H1 (cell line): Measurements from ENCODE around the gene SMARCAL1. TPM values are rescaled to one million over a fixed set of nuclear protein-coding genes. Genes with fewer than 3 reads are reported as not detected.
"Not testable (repeated sequence)": the region's sequence is repeated elsewhere in the genome, so short reads cannot be mapped to it uniquely, and the experiment has no call there.

Experiments used
- CTCF ChIA-PET: fragments of 300-600 bp; sonication (Branson Sonifier 250); formaldehyde crosslinking; loops from one replicate; lab custom pipeline; 2021; ENCODE audit not compliant: partially characterized antibody; lab: Charles Lee
- POLR2A ChIA-PET: fragments of 300-600 bp; sonication (Branson Sonifier 250); formaldehyde crosslinking; loops from one replicate; lab custom pipeline; 2021; ENCODE audit warnings: inconsistent platforms; ENCODE audit not compliant: partially characterized antibody; lab: Charles Lee
- DNase-seq, 2 experiments: peaks; one replicate each; pipeline versions ENCODE4 v3.0.0 to v3.0.0-alpha.2; 2010 to 2022; ENCODE audit warnings: low spot score in 2 of 2, low read depth in 1 of 2, mixed read lengths in 1 of 2
- FAIRE-seq: peaks from 2 replicates; lab custom pipeline; 2011; peaks lifted over from hg19 to GRCh38; lab: Jason Lieb, UNC
- H2AFZ ChIP-seq: 2 replicates; pipeline ENCODE4 v1.8.1; 2012; ENCODE audit warnings: low read length, inconsistent platforms
- H2AK5ac ChIP-seq: 2 replicates; pipeline ENCODE4 v1.6.1; 2013; ENCODE audit warnings: low read depth, low read length
- H2BK120ac ChIP-seq: replicated peaks from 2 replicates; pipeline ENCODE3; 2013; ENCODE audit warnings: low read depth, low read length, inconsistent platforms
- H2BK12ac ChIP-seq: 2 replicates; pipeline ENCODE4 v1.6.1; 2013; ENCODE audit warnings: low read depth, low read length
- H2BK15ac ChIP-seq: 2 replicates; pipeline ENCODE4 v1.6.1; 2013; ENCODE audit warnings: low read length
- H2BK20ac ChIP-seq: 2 replicates; pipeline ENCODE4 v1.6.1; 2013; ENCODE audit warnings: low read length
- H2BK5ac ChIP-seq: 2 replicates; pipeline ENCODE4 v1.6.1; 2013; ENCODE audit warnings: low read depth, low read length
- H3K14ac ChIP-seq: 2 replicates; pipeline ENCODE4 v1.6.1; 2013; ENCODE audit warnings: inconsistent platforms; ENCODE audit not compliant: insufficient read length
- H3K18ac ChIP-seq: 2 replicates; pipeline ENCODE4 v1.6.1; 2013; ENCODE audit warnings: low read length; ENCODE audit errors: extremely low read depth
- H3K23ac ChIP-seq: 2 replicates; pipeline ENCODE4 v1.6.1; 2013; ENCODE audit warnings: inconsistent platforms; ENCODE audit not compliant: insufficient read length
- H3K23me2 ChIP-seq: 2 replicates; pipeline ENCODE4 v1.6.1; 2013; ENCODE audit warnings: low read depth, low read length
- H3K27ac ChIP-seq: 2 replicates; pipeline ENCODE4 v1.6.1; 2011; ENCODE audit warnings: low read depth, low read length, inconsistent platforms
- H3K27me3 ChIP-seq, 4 experiments: replicated peaks in 1 of 4; 1 replicate in 1 of 4; 2 replicates in 3 of 4; pipeline versions ENCODE4 v1.6.1 to v1.8.1; 2011 to 2013; ENCODE audit warnings: low read length in 3 of 4, mild to moderate bottlenecking in 3 of 4, inconsistent platforms in 2 of 4, mixed read lengths in 2 of 4, moderate library complexity in 1 of 4; ENCODE audit not compliant: control insufficient read depth in 3 of 4, insufficient read depth in 3 of 4; ENCODE audit errors: extremely low read depth in 1 of 4
- H3K36me3 ChIP-seq, 4 experiments: 2 replicates each; pipeline versions ENCODE4 v1.6.1 to v1.8.1; 2011 to 2013; ENCODE audit warnings: mild to moderate bottlenecking in 4 of 4, low read length in 3 of 4, moderate library complexity in 2 of 4, control low read depth in 1 of 4, inconsistent platforms in 1 of 4; ENCODE audit not compliant: insufficient read depth in 4 of 4, control insufficient read depth in 2 of 4
- H3K4ac ChIP-seq: replicated peaks from 2 replicates; pipeline ENCODE3; 2013; ENCODE audit warnings: low read length, low read depth, mixed read lengths, inconsistent platforms; ENCODE audit not compliant: insufficient read length
- H3K4me1 ChIP-seq, 4 experiments: replicated peaks in 1 of 4; 1 replicate in 1 of 4; 2 replicates in 3 of 4; pipeline versions ENCODE4 v1.6.1 to v1.8.1; 2011 to 2013; ENCODE audit warnings: low read length in 3 of 4, inconsistent platforms in 2 of 4, mixed read lengths in 1 of 4; ENCODE audit not compliant: insufficient read depth in 4 of 4, control insufficient read depth in 3 of 4
- H3K4me2 ChIP-seq, 2 experiments: 2 replicates each; pipeline versions ENCODE4 v1.6.1 to v1.8.1; 2011 to 2013; ENCODE audit warnings: low read depth in 2 of 2, low read length in 2 of 2, control low read depth in 1 of 2, inconsistent platforms in 1 of 2, mild to moderate bottlenecking in 1 of 2; ENCODE audit not compliant: insufficient read depth in 1 of 2
- H3K4me3 ChIP-seq, 4 experiments: fragments of 200-600, 300-600 bp in 1 of 4; sonication (generic), shearing (Covaris generic), sonication (Bioruptor Twin) in 1 of 4; 2 replicates each; pipeline versions ENCODE4 v1.5.1 to v1.8.1; 2011 to 2016; ENCODE audit warnings: low read length in 4 of 4, low read depth in 3 of 4, control low read depth in 2 of 4, inconsistent platforms in 2 of 4, mild to moderate bottlenecking in 2 of 4, mixed read lengths in 1 of 4, moderate library complexity in 1 of 4; ENCODE audit not compliant: insufficient read depth in 2 of 4; ENCODE audit errors: extremely low read depth in 1 of 4
- H3K56ac ChIP-seq: replicated peaks from 2 replicates; pipeline ENCODE3; 2013; ENCODE audit warnings: low read depth, mild to moderate bottlenecking, mixed read lengths, low read length, inconsistent platforms; ENCODE audit not compliant: insufficient read length
- H3K79me1 ChIP-seq: 2 replicates; pipeline ENCODE4 v1.6.1; 2013; ENCODE audit warnings: low read depth, low read length, control low read depth
- H3K79me2 ChIP-seq, 2 experiments: 2 replicates each; pipeline versions ENCODE4 v1.6.1 to v1.8.1; 2012 to 2013; ENCODE audit warnings: low read length in 2 of 2, mild to moderate bottlenecking in 2 of 2, inconsistent platforms in 1 of 2; ENCODE audit not compliant: insufficient read depth in 2 of 2, control insufficient read depth in 1 of 2
- H3K9ac ChIP-seq, 4 experiments: replicated peaks in 1 of 4; 1 replicate in 1 of 4; 2 replicates in 3 of 4; pipeline versions ENCODE4 v1.6.1 to v1.8.1; 2011 to 2013; ENCODE audit warnings: low read depth in 3 of 4, low read length in 3 of 4, control low read depth in 2 of 4, mild to moderate bottlenecking in 2 of 4, moderate library complexity in 2 of 4, inconsistent platforms in 1 of 4; ENCODE audit errors: extremely low read depth in 1 of 4
- H3K9me3 ChIP-seq, 2 experiments: 2 replicates each; pipeline versions ENCODE4 v1.6.1 to v1.8.1; 2012 to 2013; ENCODE audit warnings: mild to moderate bottlenecking in 2 of 2, moderate library complexity in 2 of 2, control low read depth in 1 of 2, inconsistent platforms in 1 of 2, low read depth in 1 of 2, low read length in 1 of 2, mixed read lengths in 1 of 2; ENCODE audit not compliant: insufficient read depth in 2 of 2
- H4K20me1 ChIP-seq, 2 experiments: replicated peaks in 1 of 2; 2 replicates each; pipeline versions ENCODE3 to v1.8.1; 2011 to 2013; ENCODE audit warnings: inconsistent platforms in 2 of 2, low read length in 2 of 2, mild to moderate bottlenecking in 1 of 2; ENCODE audit not compliant: insufficient read depth in 2 of 2, control insufficient read depth in 1 of 2
- H4K5ac ChIP-seq: 2 replicates; pipeline ENCODE4 v1.6.1; 2013; ENCODE audit warnings: low read length, low read depth, mixed read lengths, inconsistent platforms; ENCODE audit not compliant: insufficient read length
- H4K8ac ChIP-seq: 2 replicates; pipeline ENCODE4 v1.8.0; 2013; ENCODE audit warnings: mild to moderate bottlenecking, moderate library complexity, low read length, inconsistent platforms; ENCODE audit not compliant: insufficient read depth; ENCODE audit errors: extremely low read depth
- H4K91ac ChIP-seq: replicated peaks from 2 replicates; pipeline ENCODE3; 2013; ENCODE audit warnings: low read length, mixed read lengths, inconsistent platforms; ENCODE audit not compliant: insufficient read length
- WGBS, 2 experiments: shearing (Covaris generic) in 1 of 2; methylation state at CpG; one replicate each; pipeline versions ENCODE4 v1.1.6 to v1.1.7; 2013 to 2015; ENCODE audit warnings: low lambda C conversion rate in 2 of 2, mixed read lengths in 2 of 2, inconsistent platforms in 1 of 2, low coverage in 1 of 2, missing lambda C conversion rate in 1 of 2; ENCODE audit not compliant: insufficient replicate concordance in 2 of 2, insufficient coverage in 1 of 2, insufficient read length in 1 of 2; ENCODE audit errors: extremely low coverage in 1 of 2, missing lambda C conversion rate in 1 of 2; 5-methylcytosine and 5-hydroxymethylcytosine counted together
- polyA plus RNA-seq, 7 experiments: library from polyadenylated mRNA; depleted of rRNA in 3 of 7; stranded (reverse) in 5 of 7; unstranded in 2 of 7; fragments of >200 nt in 5 of 7; fragments of 200-250 nt in 2 of 7; gene quantifications; 1 replicate in 5 of 7; 2 replicates in 1 of 7; 4 replicates in 1 of 7; pipeline versions ENCODE4 v1.2.1 to v1.2.3, GENCODE V29; 2011 to 2013; ENCODE audit warnings: missing spikeins in 2 of 7, mixed read lengths in 2 of 7
- total RNA-seq: library from RNA; stranded (reverse); fragmentation: NEBNext Ultra II Directional; extraction: Animal tissue kit (Norgen Biotek cat#: 25700); gene quantifications from 2 replicates; pipeline ENCODE4 v1.2.1, GENCODE V29; 2021

SMARCAL1 gene
- total and polyA plus RNA-seq, 2 of the 8 experiments (the other 6 are each of a cell fraction or from before 2014, with no cell fraction given), result 17.6 to 17.9 TPM

DNA sequence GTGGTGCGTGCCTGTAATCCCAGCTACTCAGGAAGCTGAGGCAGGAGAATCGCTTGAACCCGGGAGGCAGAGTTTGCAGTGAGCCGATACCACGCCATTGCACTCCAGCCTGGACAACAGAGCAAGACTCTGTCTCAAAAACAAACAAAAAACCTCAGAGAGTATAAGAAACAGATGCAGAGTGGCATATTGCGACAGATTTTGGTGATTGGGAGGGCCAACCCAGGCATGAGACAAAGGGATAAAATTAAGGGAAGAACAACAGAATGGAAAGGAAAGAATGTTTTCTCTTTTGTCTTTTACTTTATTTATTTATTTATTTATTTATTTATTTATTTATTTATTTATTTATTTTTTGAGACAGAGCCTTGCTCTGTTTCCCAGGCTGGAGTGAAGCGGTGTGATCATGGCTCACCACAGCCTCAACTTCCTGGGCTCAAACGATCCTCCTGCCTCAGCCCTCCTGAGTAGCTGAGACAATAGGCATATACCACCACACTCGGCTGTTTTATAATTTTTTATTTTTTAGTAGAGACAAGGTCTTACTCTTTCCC lies 106.4 kb downstream of the SMARCAL1 start:
- not testable (repeated sequence) for H2BK5ac ChIP-seq, H3K4me1 ChIP-seq, H3K18ac ChIP-seq, H4K5ac ChIP-seq, H4K20me1 ChIP-seq, H4K91ac ChIP-seq, H3K4me2 ChIP-seq, H3K14ac ChIP-seq, H3K56ac ChIP-seq, H4K8ac ChIP-seq, H2BK120ac ChIP-seq, H3K27me3 ChIP-seq, H2AFZ ChIP-seq, H3K4me3 ChIP-seq, H3K9ac ChIP-seq, H3K79me2 ChIP-seq, H2BK15ac ChIP-seq, H3K4ac ChIP-seq, H3K36me3 ChIP-seq, DNase-seq, FAIRE-seq, H2BK20ac ChIP-seq, H2AK5ac ChIP-seq, H3K27ac ChIP-seq, H2BK12ac ChIP-seq, H3K79me1 ChIP-seq, H3K23me2 ChIP-seq, H3K9me3 ChIP-seq, H3K23ac ChIP-seq
- ChIA-PET POLR2A (interaction anchor here (0.6 to 2.3 kb wide), 8 partner anchors 12 to 148 kb away, joined by 3 to 8 read pairs (median 4); partner anchors contain the start of gene RPL37A), CTCF (interaction anchor here (0.7 to 12.8 kb wide), 47 partner anchors 8 to 1195 kb away, joined by 3 to 493 read pairs (median 6); partner anchors contain the start of genes IGFBP2 and MARCHF4)
- WGBS, 2 experiments, result 90% methylated on average over 9 of the region's 9 CpGs; no CpG with 5 or more reads in 1 of the 2 experiments
